Body of pancreas (tissue), 4 donors: ENCODE data around the gene APBA2. TPM values are rescaled to one million over a fixed set of nuclear protein-coding genes. Genes with fewer than 3 reads are reported as not detected.

ENCODE experiments used
- ATAC-seq: fragments of 150-250 bp; one replicate; pipeline ENCODE4 v1.9.1; 2016
- DNase-seq, 4 donors: peaks; one replicate each; pipeline ENCODE4 v3.0.0-alpha.2; 2019
- H3K27ac ChIP-seq, 4 donors: fragments of 200-600 bp; sonication (generic); 1 replicate in 3 of 4; 2 replicates in 1 of 4; pipeline versions ENCODE4 v1.5.1 to v1.6.1; 2016 to 2019; ENCODE audit warnings: mild to moderate bottlenecking in 1 of 4, mixed read lengths in 1 of 4, moderate library complexity in 1 of 4
- H3K27me3 ChIP-seq, 2 donors: fragments of 200-600 bp; sonication (generic); one replicate each; pipeline ENCODE4 v1.6.0; 2016; ENCODE audit warnings: mild to moderate bottlenecking in 1 of 2
- H3K36me3 ChIP-seq, 2 donors: fragments of 200-600 bp; sonication (generic); replicated peaks in 1 of 2; 2 replicates each; pipeline ENCODE4 v1.5.1; 2016; ENCODE audit warnings: low read depth in 2 of 2; ENCODE audit not compliant: insufficient read depth in 1 of 2
- H3K4me1 ChIP-seq: fragments of 200-600 bp; sonication (generic); one replicate; pipeline ENCODE4 v1.6.0; 2016
- H3K4me3 ChIP-seq, 2 donors: fragments of 200-600 bp; sonication (generic); 1 replicate in 1 of 2; 2 replicates in 1 of 2; pipeline ENCODE4 v1.5.1; 2016 to 2019
- H3K9me3 ChIP-seq, 3 donors: fragments of 200-600 bp; sonication (generic); 1 replicate in 2 of 3; 2 replicates in 1 of 3; pipeline ENCODE4 v1.5.1; 2016
- CTCF ChIP-seq, 7 experiments: fragments of 450-650 bp in 4 of 7; fragments of 200-600 bp in 3 of 7; sonication (generic) in 3 of 7; IDR thresholded peaks; one replicate each; pipeline ENCODE4 v1.5.1; 2016 to 2019; ENCODE audit warnings: antibody characterized with exemption in 7 of 7
- POLR2A ChIP-seq, 3 donors: fragments of 450-650 bp; IDR thresholded peaks; one replicate each; pipeline ENCODE4 v1.6.1; 2016; ENCODE audit warnings: antibody characterized with exemption in 3 of 3, mild to moderate bottlenecking in 2 of 3
- WGBS, 2 donors: methylation state at CpG; one replicate each; pipeline ENCODE4 v1.1.5; 2017; 5-methylcytosine and 5-hydroxymethylcytosine counted together
- intact Hi-C: fragments of 100-400 bp; cut with DNase I; formaldehyde crosslinking; loops from one replicate; pipeline ENCODE4 v1.15.1; 2023
- total RNA-seq, 2 donors: library from RNA; depleted of rRNA; stranded (reverse); fragments of >200 nt; gene quantifications; one replicate each; pipeline ENCODE4 v1.1.0, GENCODE V29; 2016

The APBA2 gene
- total RNA-seq, 2 donors from 2014 or later, result 13.2 to 29.0 TPM

GRCh38 chr15:28985691-28986090, 99.9 kb downstream of the APBA2 start:
- Histone ChIP-seq H3K4me1 (no peaks in the 10 kb centered on the region), H3K4me3 (no peak overlapping the region), H3K27ac (no peak overlapping the region), H3K27me3 (no peaks in the 10 kb centered on the region), H3K9me3 (no peaks in the 10 kb centered on the region), H3K36me3 (no peaks in the 10 kb centered on the region)
- no peak for TF ChIP-seq POLR2A (IDR thresholded peaks at IDR 0.05)
- TF ChIP-seq CTCF (IDR thresholded peaks at IDR 0.05), result no peak
- intact Hi-C loops, result no loop called here
- DNase-seq (no peak), ATAC-seq (no peak)
- 86 to 94% methylated on average over 8 of the region's 8 CpGs for WGBS, 2 donors

- Histone ChIP-seq H3K27ac (no peak overlapping the region), H3K4me3 (no peak overlapping the region), H3K36me3 (no peaks in the 10 kb centered on the region), H3K9me3 (no peaks in the 10 kb centered on the region), H3K27me3 (no peaks in the 10 kb centered on the region), H3K4me1 (no peaks in the 10 kb centered on the region)
- ATAC-seq (no peak), DNase-seq (no peak)
- 81 to 85% methylated on average over 9 of the region's 9 CpGs for WGBS, 2 donors
- intact Hi-C loops, result no loop called here
- TF ChIP-seq CTCF (IDR thresholded peaks at IDR 0.05) (no peak), POLR2A (IDR thresholded peaks at IDR 0.05) (no peak)
Measured at GRCh38 chr15:28986108-28986507, 100.3 kb downstream of the APBA2 start.

- 96 to 98% methylated on average over 2 of the region's 2 CpGs for WGBS, 2 donors
- ATAC-seq (no peak), DNase-seq (no peak)
- Histone ChIP-seq H3K27me3 (no peaks in the 10 kb centered on the region), H3K4me3 (no peak overlapping the region), H3K36me3 (no peaks in the 10 kb centered on the region), H3K9me3 (no peaks in the 10 kb centered on the region), H3K4me1 (no peaks in the 10 kb centered on the region), H3K27ac (no peak overlapping the region)
- intact Hi-C loops, result no loop called here
- TF ChIP-seq CTCF (IDR thresholded peaks at IDR 0.05), result no peak
- TF ChIP-seq POLR2A (IDR thresholded peaks at IDR 0.05), result no peak
Measured at GRCh38 chr15:28986726-28987125, 101.0 kb downstream of the APBA2 start.

GRCh38 chr15:28987337-28987736, 101.6 kb downstream of the APBA2 start:
- intact Hi-C loops, result no loop called here
- ATAC-seq (no peak), DNase-seq (no peak)
- TF ChIP-seq POLR2A (IDR thresholded peaks at IDR 0.05) (no peak), CTCF (IDR thresholded peaks at IDR 0.05) (no peak)
- H3K27ac ChIP-seq, result no peak overlapping the region
- no peaks in the 10 kb centered on the region for H3K4me1 ChIP-seq
- WGBS, 2 donors, result 96 to 98% methylated on average over 4 of the region's 4 CpGs
- no peaks in the 10 kb centered on the region for H3K27me3 ChIP-seq
- no peak overlapping the region for H3K4me3 ChIP-seq
- no peaks in the 10 kb centered on the region for H3K9me3 ChIP-seq
- H3K36me3 ChIP-seq, result no peaks in the 10 kb centered on the region

GRCh38 chr15:28989239-28989830, 103.6 kb downstream of the APBA2 start:
- Histone ChIP-seq H3K27ac (no peak overlapping the region), H3K36me3 (no peaks in the 10 kb centered on the region), H3K4me1 (no peaks in the 10 kb centered on the region), H3K27me3 (no peaks in the 10 kb centered on the region), H3K4me3 (no peak overlapping the region), H3K9me3 (no peaks in the 10 kb centered on the region)
- DNase-seq (no peak), ATAC-seq (no peak)
- intact Hi-C loops, result no loop called here
- WGBS, 2 donors, result 78 to 86% methylated on average over 14 to 15 of the region's 15 CpGs
- TF ChIP-seq CTCF (IDR thresholded peaks at IDR 0.05) (no peak), POLR2A (IDR thresholded peaks at IDR 0.05) (no peak)
